GM21723 (cell line): ENCODE results near the gene FASN.

Experiments used
- ATAC-seq: cut with Tn5 transposase; IDR thresholded peaks from one replicate; pipeline ENCODE4 v1.9.1; 2021; ENCODE audit warnings: mild to moderate bottlenecking, moderate library complexity; ENCODE audit not compliant: unreplicated experiment

Gene FASN

GRCh38 chr17:82030470-82031302 lies 67.3 kb downstream of the FASN start:
- ATAC-seq = peak; percentile 47

GRCh38 chr17:82029990-82030469 lies 68.0 kb downstream of the FASN start:
- ATAC-seq = no peak

- no peak for ATAC-seq
These were observed 68.6 kb downstream of the FASN start for GRCh38 chr17:82029391-82029790.

- ATAC-seq = no peak
These were observed 69.1 kb downstream of the FASN start for GRCh38 chr17:82028966-82029365.
